HEK293 (cell line): ENCODE data around the gene COX6A1.

Source experiments
- CTCF ChIA-PET: fragments of 350-600 bp; formaldehyde crosslinking; extraction: SDS; loops from one replicate; lab custom pipeline; 2021; ENCODE audit warnings: antibody characterized with exemption; lab: Yijun Ruan, JAX
- POLR2A ChIA-PET: fragments of 300-600 bp; formaldehyde crosslinking; extraction: SDS; loops from one replicate; lab custom pipeline; 2020; ENCODE audit warnings: antibody characterized with exemption, inconsistent platforms; lab: Yijun Ruan, JAX
- H3K27ac ChIP-seq: fragments of 200-500 bp; sonication (Bioruptor generic); 2 replicates; pipeline ENCODE4 v1.5.1; 2014; ENCODE audit warnings: low read depth, low read length, control low read depth, inconsistent platforms; ENCODE audit errors: extremely low read depth
- H3K36me3 ChIP-seq, 2 experiments: fragments of 200-500 bp in 1 of 2; sonication (Bioruptor generic) in 1 of 2; 1 replicate in 1 of 2; 2 replicates in 1 of 2; pipeline ENCODE4 v1.5.1; 2014 to 2017; ENCODE audit warnings: inconsistent platforms in 2 of 2, low read length in 2 of 2; ENCODE audit not compliant: control insufficient read depth in 2 of 2, insufficient read depth in 1 of 2
- H3K4me1 ChIP-seq: fragments of 200-500 bp; sonication (Bioruptor generic); 2 replicates; pipeline ENCODE4 v1.5.1; 2014; ENCODE audit warnings: mild to moderate bottlenecking, low read length, inconsistent platforms; ENCODE audit not compliant: control insufficient read depth, insufficient read depth
- H3K4me3 ChIP-seq: 2 replicates; pipeline ENCODE4 v1.5.1; 2011; ENCODE audit warnings: low read depth, mild to moderate bottlenecking, control low read depth, low read length, moderate library complexity
- H3K9me3 ChIP-seq: fragments of 200-500 bp; sonication (Bioruptor generic); 2 replicates; pipeline ENCODE4 v1.5.1; 2014; ENCODE audit warnings: low read depth, low read length, inconsistent platforms; ENCODE audit not compliant: control insufficient read depth, insufficient read depth
- PRDM2 ChIP-seq: fragments of 450-650 bp; formaldehyde crosslinking; IDR thresholded peaks from 2 replicates; pipeline ENCODE4 v1.5.1; 2016; ENCODE audit warnings: missing biosample characterization, missing genetic modification characterization, borderline replicate concordance
- RBAK ChIP-seq: fragments of 450-650 bp; formaldehyde crosslinking; IDR thresholded peaks from 2 replicates; pipeline ENCODE4 v1.5.1; 2016; ENCODE audit warnings: missing biosample characterization, missing genetic modification characterization
- SALL2 ChIP-seq: fragments of 450-650 bp; formaldehyde crosslinking; IDR thresholded peaks from 2 replicates; pipeline ENCODE4 v1.5.0; 2017; ENCODE audit warnings: missing biosample characterization, mild to moderate bottlenecking, missing genetic modification characterization, borderline replicate concordance
- ZBTB8A ChIP-seq: fragments of 450-650 bp; formaldehyde crosslinking; IDR thresholded peaks from 2 replicates; pipeline ENCODE4 v1.5.1; 2016; ENCODE audit warnings: missing biosample characterization, missing genetic modification characterization
- ZFP41 ChIP-seq: fragments of 450-650 bp; formaldehyde crosslinking; IDR thresholded peaks from 2 replicates; pipeline ENCODE4 v1.5.1; 2016; ENCODE audit warnings: missing biosample characterization, missing genetic modification characterization, borderline replicate concordance
- ZIC2 ChIP-seq: fragments of 450-650 bp; formaldehyde crosslinking; IDR thresholded peaks from 2 replicates; pipeline ENCODE4 v1.5.1; 2016; ENCODE audit warnings: missing biosample characterization, missing genetic modification characterization
- ZNF146 ChIP-seq: fragments of 450-650 bp; formaldehyde crosslinking; IDR thresholded peaks from 2 replicates; pipeline ENCODE4 v1.5.1; 2016; ENCODE audit warnings: missing biosample characterization, missing genetic modification characterization
- ZNF157 ChIP-seq: fragments of 450-650 bp; formaldehyde crosslinking; IDR thresholded peaks from 2 replicates; pipeline ENCODE4 v1.5.1; 2016; ENCODE audit warnings: missing biosample characterization, missing genetic modification characterization
- ZNF221 ChIP-seq: fragments of 450-650 bp; formaldehyde crosslinking; IDR thresholded peaks from 2 replicates; pipeline ENCODE4 v1.5.1; 2017; ENCODE audit warnings: missing biosample characterization, missing genetic modification characterization, borderline replicate concordance
- ZNF223 ChIP-seq: fragments of 450-650 bp; formaldehyde crosslinking; IDR thresholded peaks from 2 replicates; pipeline ENCODE4 v1.5.1; 2016; ENCODE audit warnings: missing biosample characterization, missing genetic modification characterization
- ZNF366 ChIP-seq: fragments of 450-650 bp; formaldehyde crosslinking; conservative IDR thresholded peaks from 2 replicates; pipeline ENCODE4 v1.5.1; 2016; ENCODE audit warnings: missing biosample characterization, missing genetic modification characterization
- ZNF473 ChIP-seq: fragments of 450-650 bp; formaldehyde crosslinking; IDR thresholded peaks from 2 replicates; pipeline ENCODE4 v1.5.1; 2017; ENCODE audit warnings: missing biosample characterization, missing genetic modification characterization
- ZNF510 ChIP-seq: fragments of 450-650 bp; formaldehyde crosslinking; IDR thresholded peaks from 2 replicates; pipeline ENCODE4 v1.5.1; 2018; ENCODE audit warnings: mild to moderate bottlenecking, missing genetic modification characterization, missing biosample characterization; ENCODE audit not compliant: insufficient replicate concordance
- ZNF660 ChIP-seq: fragments of 450-650 bp; IDR thresholded peaks from 2 replicates; pipeline ENCODE4 v1.5.1; 2018; ENCODE audit warnings: missing biosample characterization, mild to moderate bottlenecking, missing genetic modification characterization
- ZNF747 ChIP-seq: fragments of 450-650 bp; formaldehyde crosslinking; IDR thresholded peaks from 2 replicates; pipeline ENCODE4 v1.5.1; 2016; ENCODE audit warnings: missing biosample characterization, missing genetic modification characterization
- ZNF768 ChIP-seq: fragments of 450-650 bp; formaldehyde crosslinking; IDR thresholded peaks from 2 replicates; pipeline ENCODE4 v1.5.1; 2018; ENCODE audit warnings: missing biosample characterization, mild to moderate bottlenecking, missing genetic modification characterization
- ZNF830 ChIP-seq: fragments of 450-650 bp; IDR thresholded peaks from 2 replicates; pipeline ENCODE4 v1.5.0; 2018; ENCODE audit warnings: missing biosample characterization, missing genetic modification characterization, low read depth, mild to moderate bottlenecking, moderate library complexity

Gene COX6A1

GRCh38 chr12:120416490-120417216 is 21.3 kb upstream of the COX6A1 start:
- POLR2A ChIA-PET, result interaction anchor here (0.6 kb wide), 1 partner anchor 29 kb away, joined by 3 read pairs; no protein-coding TSS in a partner anchor
- H3K4me1 ChIP-seq, result 0 out of 2 replicates have a peak, but pooled peaks cover 3% of the 10 kb centered on the region
- H3K9me3 ChIP-seq, result no peaks in the 10 kb centered on the region
- TF ChIP-seq ZNF366 (tag by site-specific recombination), result no peak
- no peak for TF ChIP-seq SALL2 (tag by site-specific recombination)
- no peak for TF ChIP-seq ZNF473 (tag by site-specific recombination)
- no peak for TF ChIP-seq ZNF660 (tag by site-specific recombination)
- no peak for TF ChIP-seq ZNF223 (tag by site-specific recombination)
- TF ChIP-seq ZFP41 (tag by site-specific recombination), result no peak
- TF ChIP-seq PRDM2 (tag by site-specific recombination), result no peak
- TF ChIP-seq, all 188 proteins: peak for 0
- CTCF ChIA-PET, result interaction anchor here (0.6 to 1.1 kb wide), 3 partner anchors 15 to 189 kb away, joined by 3 to 4 read pairs (median 3); no protein-coding TSS in a partner anchor
- no peak overlapping the region for H3K27ac ChIP-seq
- no peaks in the 10 kb centered on the region for H3K36me3 ChIP-seq
- no peak overlapping the region for H3K4me3 ChIP-seq

DNA sequence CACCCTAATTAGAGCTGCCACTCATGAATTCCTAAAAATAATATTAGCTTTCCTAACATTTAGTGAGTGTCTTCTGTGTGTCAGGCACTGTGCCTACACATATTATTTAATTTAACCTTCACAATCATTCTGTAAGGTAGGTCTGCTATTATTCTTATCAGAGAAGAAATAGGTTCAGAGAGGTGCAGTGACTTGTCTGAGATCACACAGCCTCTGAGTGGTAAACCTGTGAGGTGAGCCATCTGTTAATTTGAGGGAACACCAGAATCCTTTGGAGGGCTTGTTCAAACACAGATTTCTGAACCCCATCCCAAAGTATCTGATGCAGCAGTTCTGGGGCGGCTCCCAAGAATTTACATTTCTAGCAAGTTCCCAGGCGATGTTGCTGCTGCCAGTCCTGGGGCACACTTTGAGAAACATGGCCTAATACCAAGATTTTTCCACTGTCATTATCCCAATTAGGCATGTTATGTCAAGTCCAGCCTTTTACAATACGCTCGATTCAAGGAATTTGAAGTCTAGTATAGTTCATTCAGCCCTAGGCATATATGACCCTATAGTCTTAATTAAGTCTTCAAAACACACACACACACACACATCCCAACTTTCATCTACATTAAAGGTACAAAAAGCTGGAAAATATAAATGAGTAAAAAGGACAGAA is 19.9 kb upstream of the COX6A1 start:
- CTCF ChIA-PET, result interaction anchor here (1.9 to 4.7 kb wide), 2 partner anchors 12 to 51 kb away, joined by 8 to 32 read pairs; no protein-coding TSS in a partner anchor
- Histone ChIP-seq H3K4me3 (no peak overlapping the region), H3K4me1 (0 out of 2 replicates have a peak, but pooled peaks cover 3% of the 10 kb centered on the region)
- TF ChIP-seq ZNF146 (tag by site-specific recombination) (no peak), ZNF157 (tag by site-specific recombination) (no peak), ZNF768 (tag by site-specific recombination) (peak; percentile 70; the same call in 1 of the 2 replicates), ZBTB8A (tag by site-specific recombination) (no peak), ZNF747 (tag by site-specific recombination) (no peak)
- TF ChIP-seq, all 188 proteins: peak for 1
- H3K36me3 ChIP-seq, result no peaks in the 10 kb centered on the region
- POLR2A ChIA-PET, result no interaction called here
- H3K27ac ChIP-seq, result no peak overlapping the region
- no peaks in the 10 kb centered on the region for H3K9me3 ChIP-seq

- POLR2A ChIA-PET, result no interaction called here
- no peaks in the 10 kb centered on the region for H3K36me3 ChIP-seq
- TF ChIP-seq ZNF221 (tag by site-specific recombination) (no peak), ZIC2 (tag by site-specific recombination) (no peak), ZNF830 (tag by site-specific recombination) (no peak), RBAK (tag by site-specific recombination) (no peak), ZNF510 (tag by site-specific recombination) (no peak)
- CTCF ChIA-PET, result interaction anchor here (4.7 kb wide), 1 partner anchor 8 kb away, joined by 32 read pairs; no protein-coding TSS in a partner anchor
- H3K27ac ChIP-seq, result no peak overlapping the region
- H3K4me1 ChIP-seq, result no peaks in the 10 kb centered on the region
- H3K9me3 ChIP-seq, result no peaks in the 10 kb centered on the region
- no peak overlapping the region for H3K4me3 ChIP-seq
Measured at GRCh38 chr12:120421701-120422100, 16.2 kb upstream of the COX6A1 start.
